K562 (cell line): ENCODE measurements around the gene CLIP1. TPM values are rescaled to one million over a fixed set of nuclear protein-coding genes. Genes with fewer than 3 reads are reported as not detected.

Source experiments
- CTBP1 ChIP-seq: fragments of 450-650 bp; IDR thresholded peaks from 2 replicates; pipeline ENCODE4 v1.6.1; 2016; ENCODE audit warnings: borderline replicate concordance
- EP300 ChIP-seq: IDR thresholded peaks from 2 replicates; pipeline ENCODE4 v1.6.1; 2012; ENCODE audit warnings: low read length, improper control_type of control experiment
- NEUROD1 ChIP-seq: fragments of 150-350 bp; IDR thresholded peaks from 2 replicates; pipeline ENCODE4 v1.6.1; 2014; ENCODE audit warnings: borderline replicate concordance, low read length, low read depth; ENCODE audit not compliant: partially characterized antibody
- PYGO2 ChIP-seq: fragments of 450-650 bp; IDR thresholded peaks from 2 replicates; pipeline ENCODE4 v1.6.1; 2016; ENCODE audit warnings: mild to moderate bottlenecking, missing genetic modification characterization, moderate library complexity, missing compliant biosample characterization
- RBM39 ChIP-seq: fragments of 200-400 bp; formaldehyde crosslinking; optimal IDR thresholded peaks from 2 replicates; pipeline ENCODE3; 2018; ENCODE audit warnings: low read depth, low read length
- SMARCA4 ChIP-seq: fragments of 450-650 bp; IDR thresholded peaks from 2 replicates; pipeline ENCODE4 v1.6.1; 2016
- SRF ChIP-seq, 2 experiments: fragments of 250-450, 450-650 bp in 1 of 2; sonication (Bioruptor Pico) in 1 of 2; sonication (generic) in 1 of 2; formaldehyde crosslinking; IDR thresholded peaks; 2 replicates each; pipeline versions ENCODE4 v1.5.0 to v1.5.1; 2020 to 2022; ENCODE audit warnings: mild to moderate bottlenecking in 1 of 2, missing genetic modification reagents in 1 of 2
- TGIF2 ChIP-seq: sonication (generic); formaldehyde crosslinking; IDR thresholded peaks from 2 replicates; pipeline ENCODE4 v1.8.1; 2022; ENCODE audit warnings: mild to moderate bottlenecking, missing genetic modification reagents, moderate library complexity
- ZC3H11A ChIP-seq: IDR thresholded peaks from 2 replicates; pipeline ENCODE4 v1.6.1; 2012; ENCODE audit warnings: low read depth, low read length, improper control_type of control experiment
- ZNF41 ChIP-seq: fragments of 250-450 bp; sonication (Bioruptor Pico); conservative IDR thresholded peaks from 2 replicates; pipeline ENCODE4 v1.4.0; 2020; ENCODE audit warnings: mild to moderate bottlenecking
- ZNF668 ChIP-seq: fragments of 250-450 bp; sonication (Bioruptor Pico); IDR thresholded peaks from 2 replicates; pipeline ENCODE4 v1.8.0; 2022; ENCODE audit warnings: mild to moderate bottlenecking, inconsistent platforms
- polyA plus RNA-seq, 8 experiments: library from polyadenylated mRNA; depleted of rRNA in 4 of 8; stranded (reverse) in 5 of 8; unstranded in 3 of 8; fragments of >200 nt; fragmentation: Nextera tagmentation in 2 of 8; fragmentation: Illumina TruSeq in 1 of 8; extraction: Ambion mirVana in 2 of 8; extraction: Trizol in 1 of 8; gene quantifications; 2 replicates each; pipeline versions ENCODE4 v1.2.1 to v1.2.3, GENCODE V29; 2011 to 2014; ENCODE audit warnings: inconsistent platforms in 1 of 8, missing spikeins in 1 of 8
- total RNA-seq, 7 experiments: library from RNA; depleted of rRNA in 6 of 7; stranded (reverse); fragments of >200 nt in 6 of 7; fragmentation: Illumina TruSeq in 2 of 7; extraction: Trizol in 2 of 7; gene quantifications; 2 replicates each; pipeline versions ENCODE4 v1.2.1 to v1.2.3, GENCODE V29; 2011 to 2021; ENCODE audit warnings: low replicate concordance in 1 of 7
- TF ChIP-seq, protein P1 (sequence below): sonication (generic); formaldehyde crosslinking; IDR thresholded peaks from 2 replicates; pipeline ENCODE4 v1.8.0; 2022; ENCODE audit warnings: mild to moderate bottlenecking, missing genetic modification reagents, borderline replicate concordance
- TF ChIP-seq, protein P2 (sequence below): fragments of 250-450 bp; sonication (Bioruptor Pico); IDR thresholded peaks from 2 replicates; pipeline ENCODE4 v1.8.0; 2022; ENCODE audit warnings: inconsistent platforms
- TF ChIP-seq, protein P3 (sequence below): sonication (generic); formaldehyde crosslinking; IDR thresholded peaks from 2 replicates; pipeline ENCODE4 v1.8.1; 2023; ENCODE audit warnings: missing genetic modification reagents, mild to moderate bottlenecking, borderline replicate concordance
- TF ChIP-seq, protein P4 (sequence below): fragments of 250-450 bp; sonication (Bioruptor Pico); IDR thresholded peaks from 2 replicates; pipeline ENCODE4 v1.5.0; 2021

CLIP1 gene
- total and polyA plus RNA-seq, 9 of the 15 experiments (the other 6 are each of a cell fraction or from before 2014, with no cell fraction given): 5.8 to 33.9 (median 27.6) TPM

DNA sequence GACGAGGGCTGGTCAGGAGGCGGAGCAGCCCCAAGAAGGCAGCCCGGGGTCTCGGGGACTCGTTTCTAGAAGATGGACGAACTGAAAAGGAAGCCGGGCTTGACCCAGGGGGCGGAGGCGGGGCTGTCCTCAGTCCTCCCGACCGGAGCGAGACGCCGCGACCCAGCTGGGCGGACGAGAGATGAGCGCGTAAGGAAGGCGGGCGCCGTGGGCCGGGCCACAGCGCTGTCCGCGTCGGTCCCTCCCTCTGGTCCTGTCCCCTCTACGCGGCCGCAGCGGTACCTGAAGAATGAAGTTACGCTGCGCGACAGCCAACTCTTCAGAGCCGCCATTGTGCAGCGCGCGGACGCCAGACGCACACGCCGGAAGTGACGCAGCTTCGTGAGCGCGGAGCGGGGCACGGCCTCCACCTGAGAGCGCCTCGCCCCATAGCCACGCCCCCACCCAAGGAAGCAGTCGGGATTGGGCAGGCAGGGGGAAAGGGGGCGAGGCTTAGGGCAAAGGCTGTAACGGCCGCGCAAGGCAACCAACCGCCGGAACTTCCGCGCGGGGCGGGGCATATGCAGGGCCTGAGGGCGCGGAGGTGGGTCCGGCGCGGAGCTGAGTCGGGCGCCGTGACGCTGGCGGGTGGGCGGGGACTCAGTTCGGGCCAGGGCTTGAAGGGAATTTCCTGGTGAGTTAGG lies 196.6 kb downstream of the CLIP1 start, which contains the start of gene DIABLO (continued):
- TF ChIP-seq SMARCA4 (no peak), ZC3H11A (no peak), ZNF668 (CRISPR knock-in tag) (no peak), CTBP1 (peak; percentile 88), PYGO2 (tag) (no peak), NEUROD1 (no peak), ZNF41 (CRISPR knock-in tag) (no peak), SRF (CRISPR knock-in tag; IDR thresholded peaks at IDR 0.05) (peak in 1 of 2 experiments; percentile 71; a peak in 1 of 4 replicates), TGIF2 (CRISPR knock-in tag) (no peak), EP300 (peak; percentile 40; the same call in 1 of the 2 replicates), RBM39 (no peak)
- TF ChIP-seq, protein P1, sequence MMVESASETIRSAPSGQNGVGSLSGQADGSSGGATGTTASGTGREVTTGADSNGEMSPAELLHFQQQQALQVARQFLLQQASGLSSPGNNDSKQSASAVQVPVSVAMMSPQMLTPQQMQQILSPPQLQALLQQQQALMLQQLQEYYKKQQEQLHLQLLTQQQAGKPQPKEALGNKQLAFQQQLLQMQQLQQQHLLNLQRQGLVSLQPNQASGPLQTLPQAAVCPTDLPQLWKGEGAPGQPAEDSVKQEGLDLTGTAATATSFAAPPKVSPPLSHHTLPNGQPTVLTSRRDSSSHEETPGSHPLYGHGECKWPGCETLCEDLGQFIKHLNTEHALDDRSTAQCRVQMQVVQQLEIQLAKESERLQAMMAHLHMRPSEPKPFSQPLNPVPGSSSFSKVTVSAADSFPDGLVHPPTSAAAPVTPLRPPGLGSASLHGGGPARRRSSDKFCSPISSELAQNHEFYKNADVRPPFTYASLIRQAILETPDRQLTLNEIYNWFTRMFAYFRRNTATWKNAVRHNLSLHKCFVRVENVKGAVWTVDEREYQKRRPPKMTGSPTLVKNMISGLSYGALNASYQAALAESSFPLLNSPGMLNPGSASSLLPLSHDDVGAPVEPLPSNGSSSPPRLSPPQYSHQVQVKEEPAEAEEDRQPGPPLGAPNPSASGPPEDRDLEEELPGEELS (CRISPR knock-in tag): 0 out of 2 replicates have a peak, but pooled peaks have one; percentile 4
- TF ChIP-seq, protein P2, sequence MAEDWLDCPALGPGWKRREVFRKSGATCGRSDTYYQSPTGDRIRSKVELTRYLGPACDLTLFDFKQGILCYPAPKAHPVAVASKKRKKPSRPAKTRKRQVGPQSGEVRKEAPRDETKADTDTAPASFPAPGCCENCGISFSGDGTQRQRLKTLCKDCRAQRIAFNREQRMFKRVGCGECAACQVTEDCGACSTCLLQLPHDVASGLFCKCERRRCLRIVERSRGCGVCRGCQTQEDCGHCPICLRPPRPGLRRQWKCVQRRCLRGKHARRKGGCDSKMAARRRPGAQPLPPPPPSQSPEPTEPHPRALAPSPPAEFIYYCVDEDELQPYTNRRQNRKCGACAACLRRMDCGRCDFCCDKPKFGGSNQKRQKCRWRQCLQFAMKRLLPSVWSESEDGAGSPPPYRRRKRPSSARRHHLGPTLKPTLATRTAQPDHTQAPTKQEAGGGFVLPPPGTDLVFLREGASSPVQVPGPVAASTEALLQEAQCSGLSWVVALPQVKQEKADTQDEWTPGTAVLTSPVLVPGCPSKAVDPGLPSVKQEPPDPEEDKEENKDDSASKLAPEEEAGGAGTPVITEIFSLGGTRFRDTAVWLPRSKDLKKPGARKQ (CRISPR knock-in tag): no peak
- TF ChIP-seq, protein P3, sequence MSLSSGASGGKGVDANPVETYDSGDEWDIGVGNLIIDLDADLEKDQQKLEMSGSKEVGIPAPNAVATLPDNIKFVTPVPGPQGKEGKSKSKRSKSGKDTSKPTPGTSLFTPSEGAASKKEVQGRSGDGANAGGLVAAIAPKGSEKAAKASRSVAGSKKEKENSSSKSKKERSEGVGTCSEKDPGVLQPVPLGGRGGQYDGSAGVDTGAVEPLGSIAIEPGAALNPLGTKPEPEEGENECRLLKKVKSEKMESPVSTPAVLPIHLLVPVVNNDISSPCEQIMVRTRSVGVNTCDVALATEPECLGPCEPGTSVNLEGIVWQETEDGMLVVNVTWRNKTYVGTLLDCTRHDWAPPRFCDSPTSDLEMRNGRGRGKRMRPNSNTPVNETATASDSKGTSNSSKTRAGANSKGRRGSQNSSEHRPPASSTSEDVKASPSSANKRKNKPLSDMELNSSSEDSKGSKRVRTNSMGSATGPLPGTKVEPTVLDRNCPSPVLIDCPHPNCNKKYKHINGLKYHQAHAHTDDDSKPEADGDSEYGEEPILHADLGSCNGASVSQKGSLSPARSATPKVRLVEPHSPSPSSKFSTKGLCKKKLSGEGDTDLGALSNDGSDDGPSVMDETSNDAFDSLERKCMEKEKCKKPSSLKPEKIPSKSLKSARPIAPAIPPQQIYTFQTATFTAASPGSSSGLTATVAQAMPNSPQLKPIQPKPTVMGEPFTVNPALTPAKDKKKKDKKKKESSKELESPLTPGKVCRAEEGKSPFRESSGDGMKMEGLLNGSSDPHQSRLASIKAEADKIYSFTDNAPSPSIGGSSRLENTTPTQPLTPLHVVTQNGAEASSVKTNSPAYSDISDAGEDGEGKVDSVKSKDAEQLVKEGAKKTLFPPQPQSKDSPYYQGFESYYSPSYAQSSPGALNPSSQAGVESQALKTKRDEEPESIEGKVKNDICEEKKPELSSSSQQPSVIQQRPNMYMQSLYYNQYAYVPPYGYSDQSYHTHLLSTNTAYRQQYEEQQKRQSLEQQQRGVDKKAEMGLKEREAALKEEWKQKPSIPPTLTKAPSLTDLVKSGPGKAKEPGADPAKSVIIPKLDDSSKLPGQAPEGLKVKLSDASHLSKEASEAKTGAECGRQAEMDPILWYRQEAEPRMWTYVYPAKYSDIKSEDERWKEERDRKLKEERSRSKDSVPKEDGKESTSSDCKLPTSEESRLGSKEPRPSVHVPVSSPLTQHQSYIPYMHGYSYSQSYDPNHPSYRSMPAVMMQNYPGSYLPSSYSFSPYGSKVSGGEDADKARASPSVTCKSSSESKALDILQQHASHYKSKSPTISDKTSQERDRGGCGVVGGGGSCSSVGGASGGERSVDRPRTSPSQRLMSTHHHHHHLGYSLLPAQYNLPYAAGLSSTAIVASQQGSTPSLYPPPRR: no peak
- TF ChIP-seq, protein P4, sequence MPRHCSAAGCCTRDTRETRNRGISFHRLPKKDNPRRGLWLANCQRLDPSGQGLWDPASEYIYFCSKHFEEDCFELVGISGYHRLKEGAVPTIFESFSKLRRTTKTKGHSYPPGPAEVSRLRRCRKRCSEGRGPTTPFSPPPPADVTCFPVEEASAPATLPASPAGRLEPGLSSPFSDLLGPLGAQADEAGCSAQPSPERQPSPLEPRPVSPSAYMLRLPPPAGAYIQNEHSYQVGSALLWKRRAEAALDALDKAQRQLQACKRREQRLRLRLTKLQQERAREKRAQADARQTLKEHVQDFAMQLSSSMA (CRISPR knock-in tag): 0 out of 2 replicates have a peak, but pooled peaks have one; percentile 39
